C4-2B (cell line): ENCODE data around the gene EIF2S1.

Experiments
- ZFX ChIP-seq: fragments of 450-650 bp; IDR thresholded peaks from 2 replicates; pipeline ENCODE4 v1.6.1; 2017
- TF ChIP-seq, protein P1 (sequence below): fragments of 450-650 bp; conservative IDR thresholded peaks from 2 replicates; pipeline ENCODE4 v1.5.1; 2017; ENCODE audit warnings: mild to moderate bottlenecking

DNA sequence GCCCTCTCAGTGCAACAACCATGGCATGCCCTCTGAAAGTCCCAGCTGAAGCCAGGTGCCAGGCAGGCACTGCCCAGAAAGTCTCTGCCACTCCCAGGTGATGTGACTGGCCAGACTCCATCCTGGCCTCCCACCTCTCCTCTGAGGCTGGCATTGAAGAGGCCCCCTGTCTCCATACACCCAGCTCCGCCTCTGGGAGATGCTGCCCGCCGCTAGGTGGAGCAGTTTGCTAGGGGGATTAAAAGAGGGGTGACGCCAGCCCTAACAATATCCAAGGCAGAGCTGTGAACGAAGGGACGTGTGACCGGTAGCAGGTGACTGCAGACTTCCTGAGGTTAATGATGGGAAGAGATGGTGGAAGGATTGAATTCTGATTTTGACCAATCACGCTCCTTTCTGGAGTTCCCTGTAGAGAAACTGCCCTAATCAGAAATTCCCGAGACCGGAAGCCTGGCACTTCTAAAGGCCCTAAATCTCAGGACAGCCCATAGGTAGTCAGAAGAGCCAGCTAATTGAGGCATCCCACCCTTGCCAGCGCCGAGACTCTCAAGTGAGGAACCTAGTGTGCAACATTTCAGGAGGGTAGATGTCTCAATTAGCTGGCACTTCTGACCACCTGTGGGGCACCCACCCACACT is 60.1 kb downstream of the EIF2S1 start:
- TF ChIP-seq, protein P1, sequence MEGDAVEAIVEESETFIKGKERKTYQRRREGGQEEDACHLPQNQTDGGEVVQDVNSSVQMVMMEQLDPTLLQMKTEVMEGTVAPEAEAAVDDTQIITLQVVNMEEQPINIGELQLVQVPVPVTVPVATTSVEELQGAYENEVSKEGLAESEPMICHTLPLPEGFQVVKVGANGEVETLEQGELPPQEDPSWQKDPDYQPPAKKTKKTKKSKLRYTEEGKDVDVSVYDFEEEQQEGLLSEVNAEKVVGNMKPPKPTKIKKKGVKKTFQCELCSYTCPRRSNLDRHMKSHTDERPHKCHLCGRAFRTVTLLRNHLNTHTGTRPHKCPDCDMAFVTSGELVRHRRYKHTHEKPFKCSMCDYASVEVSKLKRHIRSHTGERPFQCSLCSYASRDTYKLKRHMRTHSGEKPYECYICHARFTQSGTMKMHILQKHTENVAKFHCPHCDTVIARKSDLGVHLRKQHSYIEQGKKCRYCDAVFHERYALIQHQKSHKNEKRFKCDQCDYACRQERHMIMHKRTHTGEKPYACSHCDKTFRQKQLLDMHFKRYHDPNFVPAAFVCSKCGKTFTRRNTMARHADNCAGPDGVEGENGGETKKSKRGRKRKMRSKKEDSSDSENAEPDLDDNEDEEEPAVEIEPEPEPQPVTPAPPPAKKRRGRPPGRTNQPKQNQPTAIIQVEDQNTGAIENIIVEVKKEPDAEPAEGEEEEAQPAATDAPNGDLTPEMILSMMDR: peak; percentile 88
- no peak for TF ChIP-seq ZFX
